ENCODE results near the gene SCRN2. TPM values are rescaled to one million over a fixed set of nuclear protein-coding genes. Genes with fewer than 3 reads are reported as not detected.

The SCRN2 gene
- total RNA-seq, 1 donor from 2014 or later = 126 TPM

DNA sequence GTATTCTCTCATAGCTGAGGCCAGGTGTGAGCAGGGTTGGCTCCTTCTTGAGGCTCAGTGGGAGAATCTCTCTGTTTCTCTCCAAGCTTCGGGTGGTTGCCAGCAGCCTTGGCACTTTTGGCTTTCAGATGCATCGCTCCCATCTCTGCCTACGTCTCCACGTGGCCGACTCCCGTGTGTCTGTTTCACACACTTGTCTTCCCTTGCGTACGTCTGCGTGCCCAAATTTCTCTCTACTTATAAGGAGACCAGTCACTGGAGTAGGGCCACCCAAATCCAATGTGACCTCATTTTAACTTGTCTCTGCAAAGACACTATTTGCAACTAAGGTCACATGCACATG lies 34.2 kb downstream of the SCRN2 start:
- intact Hi-C loops (cut with DNase I) = no loop called here

DNA sequence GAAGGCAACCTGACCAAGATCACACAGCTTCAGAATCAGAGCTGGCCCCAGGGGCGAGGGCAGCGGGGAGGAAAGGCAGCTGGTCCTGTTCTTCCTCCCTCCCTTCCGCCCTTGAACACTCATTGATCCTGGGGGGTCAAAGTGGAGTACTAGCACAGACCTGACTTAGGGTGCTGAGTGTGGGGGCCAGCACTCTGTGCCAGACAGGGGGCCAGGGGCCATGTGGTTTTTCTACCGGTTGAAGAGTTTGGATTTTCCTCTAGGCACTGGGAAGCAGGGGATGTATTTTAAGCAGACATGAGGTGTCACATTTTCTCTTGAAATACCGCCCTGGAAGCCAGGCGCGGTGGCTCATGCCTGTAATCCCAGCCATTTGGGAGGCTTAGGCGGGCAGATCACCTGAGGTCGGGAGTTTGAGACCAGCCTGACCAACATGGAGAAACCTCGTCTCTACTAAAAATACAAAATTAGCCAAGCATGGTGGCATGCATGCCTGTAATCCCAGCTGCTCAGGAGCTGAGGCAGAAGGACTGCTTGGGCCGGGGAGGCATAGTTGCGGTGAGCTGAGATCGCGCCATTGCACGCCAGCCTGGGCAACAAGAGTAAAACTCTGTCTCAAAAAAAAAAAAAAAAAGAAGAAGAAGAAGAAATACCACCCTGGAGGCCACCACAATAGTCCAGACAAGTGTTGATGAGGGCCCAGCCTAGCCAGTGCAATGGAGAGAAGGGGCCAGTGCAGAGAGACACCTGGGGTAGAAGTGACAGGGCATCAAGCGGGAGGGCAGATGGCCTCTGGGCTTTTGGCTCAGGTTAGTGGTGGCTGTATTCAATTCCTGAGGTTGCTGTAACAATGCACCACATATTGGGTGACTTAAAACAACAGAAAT lies 34.8 kb downstream of the SCRN2 start:
- no peak overlapping the region for H3K4me3 ChIP-seq
- intact Hi-C loops (cut with DNase I) = no loop called here
- H3K36me3 ChIP-seq = peaks cover 20 to 32% of the 10 kb centered on the region in 2 donors
- no peaks in the 10 kb centered on the region for H3K27me3 ChIP-seq
- H3K4me1 ChIP-seq = peaks cover 0 to 3% of the 10 kb centered on the region in 2 donors
- DNase-seq (ENCODE audit: low spot score in 2 of 2) = no peak
- TF ChIP-seq, protein P1, sequence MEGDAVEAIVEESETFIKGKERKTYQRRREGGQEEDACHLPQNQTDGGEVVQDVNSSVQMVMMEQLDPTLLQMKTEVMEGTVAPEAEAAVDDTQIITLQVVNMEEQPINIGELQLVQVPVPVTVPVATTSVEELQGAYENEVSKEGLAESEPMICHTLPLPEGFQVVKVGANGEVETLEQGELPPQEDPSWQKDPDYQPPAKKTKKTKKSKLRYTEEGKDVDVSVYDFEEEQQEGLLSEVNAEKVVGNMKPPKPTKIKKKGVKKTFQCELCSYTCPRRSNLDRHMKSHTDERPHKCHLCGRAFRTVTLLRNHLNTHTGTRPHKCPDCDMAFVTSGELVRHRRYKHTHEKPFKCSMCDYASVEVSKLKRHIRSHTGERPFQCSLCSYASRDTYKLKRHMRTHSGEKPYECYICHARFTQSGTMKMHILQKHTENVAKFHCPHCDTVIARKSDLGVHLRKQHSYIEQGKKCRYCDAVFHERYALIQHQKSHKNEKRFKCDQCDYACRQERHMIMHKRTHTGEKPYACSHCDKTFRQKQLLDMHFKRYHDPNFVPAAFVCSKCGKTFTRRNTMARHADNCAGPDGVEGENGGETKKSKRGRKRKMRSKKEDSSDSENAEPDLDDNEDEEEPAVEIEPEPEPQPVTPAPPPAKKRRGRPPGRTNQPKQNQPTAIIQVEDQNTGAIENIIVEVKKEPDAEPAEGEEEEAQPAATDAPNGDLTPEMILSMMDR (IDR thresholded peaks at IDR 0.05) = no peak
- H3K9me3 ChIP-seq = no peaks in the 10 kb centered on the region
- no peak overlapping the region for H3K27ac ChIP-seq

More for the DNA sequence above, 34.2 kb downstream of the SCRN2 start:
- no peak overlapping the region for H3K4me3 ChIP-seq
- peaks cover 20 to 32% of the 10 kb centered on the region in 2 donors for H3K36me3 ChIP-seq
- no peaks in the 10 kb centered on the region for H3K27me3 ChIP-seq
- no peak overlapping the region for H3K27ac ChIP-seq
- H3K4me1 ChIP-seq = peaks cover 0 to 3% of the 10 kb centered on the region in 2 donors
- TF ChIP-seq, protein P1 (IDR thresholded peaks at IDR 0.05) = no peak
- no peak for DNase-seq (ENCODE audit: low spot score in 2 of 2)
- no peaks in the 10 kb centered on the region for H3K9me3 ChIP-seq

DNA sequence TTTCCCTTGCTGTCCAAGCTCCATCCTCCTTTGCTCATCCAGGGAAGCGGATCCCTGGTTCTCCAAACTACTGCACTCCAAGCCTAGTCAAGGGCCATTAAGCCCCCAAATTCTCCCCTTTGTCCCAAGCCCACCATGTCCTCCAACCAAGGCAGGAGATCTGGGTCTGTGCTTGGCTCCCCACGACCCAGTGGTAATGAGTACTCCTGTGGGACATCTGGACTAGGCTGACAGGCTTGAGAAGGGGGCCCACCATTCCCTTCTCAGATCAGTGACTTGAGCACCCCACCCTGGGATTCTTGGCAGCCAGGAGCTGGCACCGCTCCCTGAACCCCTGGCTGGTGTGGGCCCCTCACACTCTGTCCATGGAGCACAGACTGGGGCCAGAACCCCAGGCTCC lies 36.6 kb downstream of the SCRN2 start:
- Histone ChIP-seq H3K9me3 (no peaks in the 10 kb centered on the region), H3K4me1 (no peaks in the 10 kb centered on the region), H3K4me3 (no peak overlapping the region), H3K27ac (no peak overlapping the region), H3K27me3 (no peaks in the 10 kb centered on the region), H3K36me3 (peaks cover 18 to 30% of the 10 kb centered on the region in 2 donors)
- intact Hi-C loops (cut with DNase I) = no loop called here
- TF ChIP-seq, protein P1 (IDR thresholded peaks at IDR 0.05) = no peak
- no peak for DNase-seq (ENCODE audit: low spot score in 2 of 2)

DNA sequence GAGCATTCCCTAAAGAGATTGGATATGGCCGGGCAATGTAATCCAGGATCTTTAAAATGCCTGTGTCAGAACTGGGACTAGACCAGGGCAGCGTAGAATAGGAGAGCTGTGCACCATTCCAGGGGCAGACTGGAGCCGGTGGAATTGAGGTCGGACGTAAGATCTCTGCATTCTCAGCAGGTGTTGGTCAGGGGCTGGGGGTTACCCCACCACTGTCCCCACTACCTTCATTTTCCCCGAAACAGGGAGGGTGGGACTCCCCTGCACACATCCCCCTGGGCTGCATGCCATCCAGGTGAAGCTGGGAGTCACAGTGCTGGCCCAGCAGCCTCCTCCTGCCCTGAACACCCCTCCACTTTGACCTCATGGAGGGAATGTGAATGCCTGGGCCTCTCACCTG lies 37.3 kb downstream of the SCRN2 start:
- TF ChIP-seq, protein P1 (IDR thresholded peaks at IDR 0.05) = no peak
- no peaks in the 10 kb centered on the region for H3K27me3 ChIP-seq
- DNase-seq (ENCODE audit: low spot score in 2 of 2) = no peak
- intact Hi-C loops (cut with DNase I) = no loop called here
- no peak overlapping the region for H3K4me3 ChIP-seq
- no peaks in the 10 kb centered on the region for H3K4me1 ChIP-seq
- no peak overlapping the region for H3K27ac ChIP-seq
- H3K36me3 ChIP-seq = peaks cover 11 to 23% of the 10 kb centered on the region in 2 donors
- no peaks in the 10 kb centered on the region for H3K9me3 ChIP-seq

DNA sequence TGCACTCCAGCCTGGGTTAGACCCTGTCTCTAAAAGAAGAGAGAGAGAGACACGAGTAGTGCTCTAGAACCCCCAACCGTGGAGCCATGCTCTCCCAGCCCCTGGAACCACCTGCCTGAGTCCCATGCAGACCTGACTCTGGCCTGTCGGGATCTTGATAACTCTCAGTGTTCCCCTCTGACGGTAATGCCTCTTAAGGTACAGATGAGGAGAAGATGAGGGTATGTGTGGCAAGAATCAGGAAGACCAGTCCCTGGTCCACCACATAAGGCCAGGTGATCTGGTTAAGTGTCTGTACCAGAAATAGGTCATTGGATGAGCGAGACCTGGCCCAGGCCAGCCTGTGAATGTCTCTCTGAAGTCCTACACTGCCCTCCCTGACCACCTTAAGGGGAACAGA lies 37.9 kb downstream of the SCRN2 start:
- Histone ChIP-seq H3K9me3 (no peaks in the 10 kb centered on the region), H3K4me3 (no peak overlapping the region), H3K27ac (no peak overlapping the region), H3K36me3 (peaks cover 5 to 17% of the 10 kb centered on the region in 2 donors), H3K4me1 (no peaks in the 10 kb centered on the region), H3K27me3 (no peaks in the 10 kb centered on the region)
- TF ChIP-seq, protein P1 (IDR thresholded peaks at IDR 0.05) = no peak
- intact Hi-C loops (cut with DNase I) = no loop called here
- DNase-seq (ENCODE audit: low spot score in 2 of 2) = no peak

All from ascending aorta (tissue), 2 donors.